ENCODE results near the gene CREB3L4.

The CREB3L4 gene

DNA sequence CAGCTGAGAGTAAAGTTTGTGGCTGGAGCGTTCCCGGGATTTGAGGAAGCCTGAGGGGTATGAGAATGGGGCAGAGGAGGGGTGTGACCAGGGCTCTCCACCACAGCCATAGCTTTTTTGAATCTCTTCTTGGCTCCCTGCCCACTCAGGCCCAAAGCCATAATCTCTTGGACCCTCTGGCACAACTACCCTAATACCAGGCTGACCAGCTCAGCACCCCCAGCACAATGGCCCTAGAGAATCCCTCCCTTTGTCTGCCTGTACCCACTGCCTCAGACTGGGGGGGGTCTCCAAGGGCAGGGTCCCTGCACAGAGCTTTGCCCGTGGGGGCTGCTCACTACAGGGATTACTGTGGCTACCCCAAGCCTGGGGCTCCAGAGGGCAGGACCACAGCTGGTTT is 28.7 kb upstream of the CREB3L4 start:
- no peak for DNase-seq

DNA sequence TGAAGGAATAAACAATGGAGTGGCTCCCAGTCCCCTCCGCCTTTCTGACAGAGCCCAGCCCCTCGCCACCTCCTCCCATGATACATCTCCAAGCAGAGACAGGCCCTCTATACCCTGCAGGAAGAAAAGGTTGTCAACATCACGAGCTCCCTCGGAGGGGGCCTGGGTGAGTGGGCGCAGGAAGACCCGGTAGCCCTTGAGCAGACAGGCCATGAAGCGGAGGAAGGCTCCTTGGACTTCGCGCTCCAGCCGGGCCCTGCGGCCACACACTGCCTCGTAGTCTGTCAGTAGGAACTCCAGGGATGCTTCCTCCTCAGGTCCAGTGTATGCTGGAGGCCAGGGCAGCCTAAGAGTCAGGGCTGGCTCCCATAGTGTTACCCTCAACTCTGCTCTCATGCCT is 28.2 kb upstream of the CREB3L4 start:
- DNase-seq = no peak

DNA sequence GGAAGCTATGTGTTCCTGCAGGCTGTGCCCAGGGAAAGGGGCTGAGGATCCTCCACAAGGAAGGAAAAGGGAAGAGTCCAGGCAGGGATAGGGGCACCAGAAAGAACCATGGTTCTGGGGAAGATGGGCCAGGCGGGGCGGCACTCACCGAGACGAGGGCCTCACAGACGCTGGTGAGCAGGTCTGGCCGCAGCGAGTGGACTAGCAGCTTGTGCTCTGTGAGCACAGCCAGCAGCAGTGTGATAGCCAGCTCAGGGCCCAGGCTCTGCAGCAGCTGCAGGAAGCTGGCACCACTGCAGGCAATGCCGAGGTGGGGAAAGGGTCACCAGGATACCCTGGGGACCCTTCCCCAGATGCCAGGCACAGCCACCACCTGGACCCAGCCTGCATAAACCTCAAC is 26.9 kb upstream of the CREB3L4 start:
- no peak for DNase-seq

DNA sequence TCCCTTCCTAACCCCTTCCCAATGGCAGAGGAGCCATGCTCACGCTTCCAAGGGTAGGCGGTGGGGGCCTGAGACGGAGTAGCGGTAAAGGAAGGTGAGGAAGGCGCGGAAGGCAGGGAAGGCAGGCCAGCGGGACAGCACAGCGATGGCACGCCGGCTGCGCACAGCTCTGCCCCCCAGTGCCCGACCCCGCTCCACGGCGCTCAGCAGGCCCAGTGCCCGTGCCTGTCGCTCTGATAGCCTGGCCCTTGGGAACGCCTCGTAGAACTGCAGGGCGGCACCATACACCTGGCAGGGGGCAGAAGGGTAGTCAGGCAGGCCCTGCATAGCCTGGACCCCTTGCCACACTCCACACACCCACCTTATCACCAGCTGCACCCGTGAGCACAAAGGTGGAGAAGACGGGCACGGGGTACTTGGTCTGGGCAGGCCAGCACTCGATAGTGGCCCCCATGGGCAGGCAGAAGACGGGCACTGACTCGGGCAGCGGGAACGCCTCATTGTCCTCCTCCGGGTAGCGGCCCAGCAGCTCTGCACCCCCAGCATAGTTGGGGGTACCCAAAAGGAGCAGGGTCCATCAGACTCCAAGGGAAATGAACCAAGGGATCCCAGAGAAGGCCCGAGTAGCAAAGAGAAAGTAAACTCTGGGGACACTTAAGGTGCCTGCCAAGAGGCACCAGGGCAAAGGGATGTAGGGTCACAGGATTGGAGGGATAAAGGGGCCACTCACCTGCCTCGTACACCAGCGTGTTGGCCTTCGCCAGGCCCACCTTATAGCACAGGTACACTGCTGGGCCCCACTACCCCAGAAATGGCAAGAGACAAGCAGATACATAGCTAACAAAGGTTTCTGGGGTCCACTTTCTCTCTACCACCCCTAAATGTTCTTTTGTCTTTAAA is 25.6 kb upstream of the CREB3L4 start:
- DNase-seq = no peak

DNA sequence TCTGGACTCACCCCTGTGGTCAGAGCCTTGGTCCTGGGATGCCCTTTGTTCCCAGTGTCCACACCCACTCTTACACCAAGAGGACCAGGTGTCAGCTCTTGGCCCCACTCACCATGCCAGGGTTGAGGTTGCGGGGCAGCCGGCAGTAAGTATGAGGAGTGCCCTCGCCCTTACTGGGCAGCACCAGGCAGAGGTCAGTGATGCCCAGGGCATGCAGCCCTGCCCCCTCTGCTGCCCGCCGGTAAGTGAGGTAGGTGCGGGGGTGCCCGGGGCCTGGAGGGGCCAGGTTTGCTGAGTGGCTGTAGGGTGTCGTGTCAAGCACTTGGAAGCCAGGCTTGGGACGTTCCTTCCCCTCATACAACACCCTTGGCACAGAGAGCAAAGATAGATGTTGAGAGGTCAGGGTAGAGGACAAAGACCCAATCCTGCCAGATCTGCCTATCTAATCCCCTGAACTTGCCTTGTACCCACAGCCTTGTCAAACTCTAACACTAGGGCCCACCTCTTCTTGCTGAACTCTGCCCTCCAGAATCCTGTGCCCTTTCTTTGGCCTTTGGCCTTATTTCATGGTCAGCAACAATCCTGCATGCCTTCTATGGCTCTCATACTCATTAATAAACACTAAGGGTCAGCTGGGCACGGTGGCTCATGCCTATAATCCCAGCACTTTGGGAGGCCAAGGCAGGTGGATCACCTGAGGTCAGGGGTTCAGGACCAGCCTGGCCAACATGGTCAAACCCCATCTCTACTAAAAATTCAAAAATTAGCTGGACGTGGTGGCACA is 24.7 kb upstream of the CREB3L4 start:
- no peak for DNase-seq

DNA sequence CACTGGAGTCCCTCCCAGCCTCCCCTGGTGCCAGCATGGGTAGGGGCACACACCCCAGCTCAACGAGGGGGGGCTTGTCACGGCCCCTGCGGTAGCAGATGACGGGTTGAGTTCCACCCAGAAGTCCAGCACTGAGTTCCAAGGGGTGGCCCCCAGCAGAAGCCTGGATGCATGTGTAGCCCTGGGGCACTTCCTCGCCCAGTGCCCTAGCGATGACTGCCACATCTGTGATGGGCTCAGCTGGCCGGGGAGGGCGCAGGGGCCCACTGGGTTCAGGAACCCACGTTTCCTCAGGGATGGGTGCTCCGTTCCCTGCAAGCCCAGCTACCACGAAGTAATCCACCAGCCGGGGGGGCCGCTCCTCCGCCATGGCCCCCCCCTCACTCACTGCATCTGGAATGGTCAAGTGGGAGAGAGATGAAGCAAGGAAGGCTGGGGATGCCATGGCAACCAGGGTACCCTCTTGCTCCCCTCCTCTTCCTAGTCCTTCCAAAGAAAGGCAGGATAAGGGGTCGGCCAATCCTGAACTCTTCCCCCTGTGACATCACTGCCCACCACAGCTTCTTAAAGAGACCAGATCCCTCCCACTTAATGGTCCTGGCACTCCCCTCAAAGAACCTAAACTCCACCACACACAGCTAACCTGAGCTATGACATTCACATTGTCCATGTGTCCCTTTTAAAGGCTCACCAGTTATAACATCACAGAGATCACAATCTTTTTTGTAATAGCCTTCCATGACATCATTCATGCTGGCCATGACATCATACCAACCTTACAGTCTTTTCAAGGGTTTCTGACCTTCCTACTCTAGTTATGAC is 23.5 kb upstream of the CREB3L4 start:
- no peak for DNase-seq

DNA sequence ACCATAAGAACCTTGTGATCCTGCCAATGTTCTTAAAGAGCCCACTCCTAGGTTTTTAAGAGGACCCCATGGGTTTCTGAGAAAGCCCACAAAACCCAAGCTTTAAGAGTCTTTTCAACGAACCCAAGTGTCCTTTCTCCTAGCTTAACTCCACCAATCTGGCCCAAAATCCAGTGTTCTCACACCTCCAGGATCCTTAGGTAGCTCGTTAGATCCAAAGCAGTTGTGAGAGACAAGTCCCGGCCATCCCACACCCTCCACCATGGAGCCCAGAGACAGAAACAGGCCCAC is 22.9 kb upstream of the CREB3L4 start:
- no peak for DNase-seq

DNA sequence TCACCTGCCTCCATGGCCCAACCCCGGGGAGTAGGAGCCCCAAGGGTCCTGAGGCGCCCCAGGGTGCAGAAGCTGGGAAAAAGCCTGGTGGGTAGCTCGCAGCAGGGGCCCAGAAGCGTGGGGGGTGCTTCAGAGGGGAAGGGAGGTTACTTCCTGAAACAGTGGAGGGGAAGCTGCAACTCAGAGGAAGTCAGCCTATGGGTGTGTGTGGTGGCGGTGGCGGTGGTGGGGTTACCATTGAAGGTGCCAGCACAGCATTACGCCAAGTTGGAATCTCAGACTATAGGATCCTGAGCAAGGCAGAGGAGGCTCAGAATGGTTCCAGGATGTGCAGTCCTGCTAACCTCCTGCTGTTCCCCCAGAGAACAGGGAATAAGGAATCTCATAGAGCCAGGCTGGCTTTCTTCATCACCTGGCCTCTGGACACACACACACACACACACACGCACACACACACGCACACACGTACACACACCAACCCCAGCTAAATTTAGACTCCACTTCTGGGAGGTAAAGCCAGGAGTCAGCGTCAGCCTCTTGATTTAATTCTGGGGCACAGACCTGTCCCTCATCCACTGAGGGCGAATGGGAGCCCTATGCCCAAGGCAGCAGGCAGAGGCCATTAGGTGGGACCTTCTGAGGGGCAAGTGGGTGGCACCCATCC is 22.4 kb upstream of the CREB3L4 start:
- no peak for DNase-seq

DNA sequence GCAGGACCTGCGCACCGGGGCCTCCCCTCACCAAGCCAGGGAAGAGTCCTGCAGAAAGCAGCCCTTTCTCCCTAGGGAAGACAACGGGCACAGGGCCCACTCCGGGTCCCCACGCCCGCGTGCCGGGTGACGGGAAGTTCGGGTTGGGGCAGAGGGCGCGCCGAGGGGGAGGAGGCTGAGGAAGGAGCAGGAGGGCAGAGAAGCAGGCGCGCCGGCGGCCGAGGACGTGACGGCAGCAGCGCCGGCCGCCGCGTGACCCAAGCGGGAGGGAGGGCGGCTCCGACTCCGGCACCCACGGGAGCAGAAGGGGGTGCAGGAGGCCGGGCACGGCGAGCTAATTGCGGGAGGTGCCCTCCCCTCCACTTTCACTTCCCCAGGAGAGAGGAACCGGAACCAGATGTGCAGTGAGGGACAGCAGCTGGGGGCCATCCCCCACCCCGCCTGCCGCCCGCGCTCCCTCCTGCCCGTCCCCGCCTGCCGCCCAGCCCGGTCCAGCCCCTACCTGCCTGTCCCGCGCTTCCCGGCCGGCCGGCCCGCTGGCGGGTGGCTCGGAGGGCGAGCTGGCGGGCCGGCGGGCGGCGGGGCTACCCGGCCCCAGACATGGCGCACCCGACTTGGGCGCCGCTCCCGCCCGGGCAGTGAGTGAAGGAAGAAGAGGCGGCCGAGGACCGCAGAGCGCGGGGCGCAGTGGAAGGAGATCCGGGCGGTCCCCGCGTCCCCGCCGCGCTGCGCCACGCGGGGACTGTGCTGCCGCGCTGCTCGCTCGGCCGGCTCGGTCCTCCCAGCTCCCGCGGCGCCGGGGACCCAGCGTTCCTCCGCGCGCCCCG is 21.7 kb upstream of the CREB3L4 start:
- peak; percentile 78 for DNase-seq

DNA sequence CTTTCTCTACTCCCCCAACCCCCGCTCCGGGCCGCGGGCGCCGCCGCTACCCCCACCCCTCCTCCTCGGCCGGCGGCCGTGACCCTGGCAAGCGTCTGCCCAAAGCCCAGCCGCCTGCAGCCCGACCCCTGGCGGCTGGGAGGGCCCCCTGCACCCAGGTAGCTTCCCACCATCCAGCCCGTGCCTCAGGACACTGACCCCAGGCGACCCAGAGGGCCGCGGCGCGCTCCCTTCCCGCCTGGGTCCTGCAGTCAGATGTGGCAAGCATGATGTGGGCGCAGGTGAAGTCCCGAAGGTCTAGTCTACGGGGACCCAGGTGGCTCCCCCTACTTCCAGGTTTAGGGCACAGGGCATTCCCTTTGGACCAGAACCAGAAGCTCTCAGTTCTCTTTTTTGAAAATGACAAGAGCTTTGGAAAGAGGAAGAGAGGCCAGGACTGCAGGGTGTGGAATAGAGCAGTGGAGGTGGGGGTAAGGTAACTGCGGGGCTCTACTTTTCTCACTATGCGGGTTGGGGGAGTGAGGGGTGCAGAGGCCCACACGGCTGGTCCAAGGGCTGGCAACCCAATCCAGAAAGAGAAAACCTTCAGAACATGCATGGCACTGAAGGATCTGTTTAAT is 21.0 kb upstream of the CREB3L4 start, which contains the start of gene DENND4B:
Gene DENND4B (minus strand): TSS at position 97 of the 620 bp plus-strand sequence. CDS start 2,344 bp downstream, outside the sequence.
- DNase-seq = peak; percentile 87

DNA sequence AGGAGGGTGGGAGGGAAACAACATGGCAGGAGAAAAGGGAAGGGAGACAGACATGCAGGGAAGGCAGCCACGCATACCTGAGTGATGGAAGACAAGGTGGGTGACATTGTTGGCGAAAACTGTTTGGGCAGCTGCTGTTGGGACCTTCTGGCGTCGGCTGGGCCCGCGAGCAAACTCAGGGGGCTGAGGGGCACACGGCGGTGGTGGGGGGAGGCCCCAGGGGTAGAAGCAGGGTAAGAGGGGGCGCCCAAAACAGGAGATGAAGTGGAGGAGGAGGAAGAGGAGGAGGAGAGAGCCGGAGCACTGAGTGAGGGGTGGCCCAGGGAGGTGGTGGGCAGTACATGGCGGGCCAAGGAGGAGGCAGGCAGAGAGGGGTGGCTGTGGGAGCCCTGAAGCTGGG is 16.5 kb upstream of the CREB3L4 start:
- no peak for DNase-seq

DNA sequence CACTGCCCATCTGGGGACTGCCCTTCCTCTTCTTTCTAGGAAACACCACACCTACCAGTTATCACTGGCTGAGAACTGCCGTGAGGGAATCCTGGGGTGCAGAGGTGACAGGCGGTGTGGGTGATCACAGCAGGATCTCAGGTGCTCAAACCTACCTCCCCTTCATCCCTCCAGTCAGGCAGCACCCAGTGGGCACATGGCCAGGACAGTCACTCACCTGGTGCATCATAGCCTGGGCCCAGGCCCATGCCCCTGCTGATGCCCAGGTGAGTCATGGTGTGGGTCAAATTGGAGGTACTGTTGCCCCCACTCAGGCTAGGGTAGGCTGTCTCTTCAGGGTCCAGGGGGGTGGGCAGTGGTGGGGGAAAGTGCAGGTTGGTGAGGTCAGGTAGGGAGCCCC is 15.9 kb upstream of the CREB3L4 start:
- no peak for DNase-seq

DNA sequence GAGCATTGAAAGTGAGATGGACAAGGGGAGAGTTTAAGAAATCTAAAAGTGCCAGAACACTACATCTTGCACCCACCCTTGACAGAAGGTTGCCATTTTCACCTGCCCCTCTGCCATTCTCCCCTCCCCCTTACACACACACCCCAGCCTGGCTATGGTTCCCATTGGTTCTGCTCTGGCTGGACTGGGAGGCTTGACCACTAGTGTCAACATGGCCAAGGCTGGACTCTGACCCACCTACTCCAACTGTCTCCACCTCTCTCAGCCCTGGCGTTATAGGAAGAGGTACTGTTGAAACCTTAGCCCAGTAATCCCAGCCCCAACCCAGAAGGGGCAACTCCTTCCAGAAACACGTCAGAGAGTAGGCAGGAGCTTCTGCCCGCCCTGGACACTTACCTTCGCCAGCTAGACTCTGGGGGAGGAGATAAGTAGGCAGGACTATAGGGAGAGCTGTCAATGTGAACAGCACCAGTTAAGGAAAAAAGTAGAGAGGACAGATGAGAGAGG is 13.8 kb upstream of the CREB3L4 start:
- DNase-seq = no peak

DNA sequence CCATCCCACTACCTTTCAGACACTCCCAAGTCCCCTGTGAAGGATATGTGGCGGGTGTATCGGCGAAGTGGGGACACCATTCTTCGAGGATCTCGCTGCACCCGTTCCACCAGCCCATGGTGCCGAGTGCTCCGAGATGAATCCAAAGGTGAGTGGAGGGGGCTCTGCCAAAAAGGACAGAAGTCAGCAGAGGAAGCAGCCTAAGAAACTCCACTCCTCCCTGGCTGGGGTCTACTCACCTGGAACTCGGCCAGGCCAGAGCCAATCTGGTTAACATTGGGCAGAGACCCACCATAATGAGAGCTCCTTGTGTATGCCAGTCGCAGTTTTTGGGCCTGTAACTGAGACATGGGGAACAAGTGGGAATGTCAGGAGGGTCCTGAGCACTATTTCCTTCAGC is 12.9 kb upstream of the CREB3L4 start:
- DNase-seq = no peak

DNA sequence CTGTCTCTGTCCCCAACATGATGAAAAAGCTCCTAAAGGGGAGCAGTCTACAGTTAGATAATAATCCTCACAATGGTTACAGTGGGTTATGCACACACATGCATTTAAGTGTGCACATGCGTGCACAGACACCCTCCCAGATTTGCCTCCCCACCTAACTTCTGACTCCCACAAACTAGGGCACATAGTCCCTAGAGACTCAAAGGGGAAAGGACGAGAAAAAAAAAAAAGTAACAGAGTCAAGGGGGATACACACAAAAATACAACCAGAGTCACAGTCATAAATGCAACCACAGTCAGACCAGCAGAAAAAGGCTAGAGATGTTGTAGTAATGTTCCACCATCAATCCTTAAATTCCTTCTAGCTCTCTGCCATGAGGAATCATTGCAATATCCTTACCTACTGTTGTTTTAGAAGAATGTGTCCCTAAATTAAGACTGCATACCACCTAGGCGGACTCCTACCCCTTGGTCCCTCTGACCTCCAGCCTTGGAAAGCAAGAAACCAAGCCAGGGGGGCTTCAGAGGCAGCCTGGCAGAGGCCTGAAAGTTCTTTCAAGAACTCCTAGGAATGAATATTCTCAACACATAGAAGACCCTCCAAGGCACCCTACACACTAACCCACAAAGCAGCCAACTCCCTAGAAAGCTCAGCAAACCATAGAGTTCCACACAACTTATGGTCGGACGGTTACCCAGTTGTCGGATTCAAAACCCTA is 10.5 kb upstream of the CREB3L4 start:
- DNase-seq = no peak

DNA sequence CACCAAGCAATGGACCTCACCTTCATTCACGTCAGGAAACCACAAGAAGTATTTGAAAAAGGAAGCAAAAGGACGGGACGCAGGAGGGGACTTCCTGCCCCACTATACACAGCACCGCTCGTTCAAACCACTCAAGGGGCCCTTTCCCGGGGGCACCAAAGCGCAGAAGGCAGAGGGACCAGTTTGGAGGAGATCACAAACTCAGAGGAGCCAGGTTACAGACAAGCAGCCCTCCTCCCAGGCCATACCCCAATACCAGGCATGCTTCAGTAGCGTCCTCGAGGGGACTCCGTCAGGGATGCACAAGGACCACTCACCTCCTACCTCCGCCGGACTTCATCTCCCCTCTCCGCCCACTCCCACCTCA is 10.0 kb upstream of the CREB3L4 start:
- no peak for DNase-seq

DNA sequence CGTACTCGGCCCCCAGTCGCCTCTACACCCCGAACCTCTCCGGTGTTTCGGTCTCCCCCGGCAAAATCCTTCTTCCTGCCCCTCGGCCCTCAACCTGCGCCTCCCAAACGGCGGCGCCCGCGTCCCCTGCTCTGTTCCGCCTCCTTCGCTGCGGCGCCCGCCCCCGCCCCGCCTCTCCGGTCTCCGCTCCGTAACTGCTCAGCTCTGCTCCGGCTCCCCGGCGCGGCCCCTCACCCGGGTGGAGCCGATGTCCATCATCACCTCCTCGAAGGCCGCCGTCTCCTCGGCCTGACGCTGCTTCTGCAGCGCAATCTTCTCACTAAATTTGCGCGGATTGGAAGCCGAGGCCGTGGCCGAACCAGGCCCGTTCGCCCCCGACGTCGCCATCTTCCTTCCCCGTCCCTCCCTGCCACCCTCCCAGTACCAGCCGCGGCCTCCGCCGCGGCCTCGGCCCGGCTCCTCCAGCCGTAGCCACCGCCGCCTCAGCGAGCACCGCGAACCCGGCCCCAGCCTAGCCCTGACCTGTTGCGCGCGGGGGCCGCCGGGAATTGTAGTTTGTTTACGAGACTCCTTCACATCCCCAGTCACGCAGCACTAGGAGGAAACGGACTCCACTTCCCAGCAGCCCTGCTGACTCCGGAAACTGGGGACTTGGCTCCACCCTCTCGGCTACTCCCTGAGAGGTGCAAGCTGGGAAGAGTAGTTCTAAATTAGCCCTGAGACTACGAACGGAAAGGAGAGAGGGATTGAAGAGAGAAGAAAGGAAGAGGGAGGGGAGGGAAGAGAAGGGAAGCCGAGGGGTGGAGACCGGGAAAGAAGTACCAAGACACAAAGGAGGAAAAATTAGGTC is 9.4 kb upstream of the CREB3L4 start, which contains the start of gene CRTC2:
Gene CRTC2 (minus strand): TSS at position 502 of the 850 bp plus-strand sequence. CDS start 115 bp downstream, at position 387.
- peak; percentile 98 for DNase-seq

DNA sequence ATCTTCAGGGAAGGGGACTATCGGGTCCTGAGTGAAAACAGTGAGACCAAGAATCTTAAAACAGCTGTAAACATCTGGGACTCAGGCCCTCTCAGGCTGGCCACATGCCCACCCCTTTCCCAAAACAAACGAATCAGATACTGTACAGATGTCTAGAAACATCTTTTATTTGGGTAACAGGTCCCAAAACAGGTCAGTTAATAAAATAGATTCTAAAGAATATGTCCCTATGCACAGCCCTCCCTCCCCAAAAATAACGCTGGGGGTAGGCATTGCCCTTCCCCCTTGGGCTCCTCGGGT is 8.8 kb upstream of the CREB3L4 start:
- no peak for DNase-seq

DNA sequence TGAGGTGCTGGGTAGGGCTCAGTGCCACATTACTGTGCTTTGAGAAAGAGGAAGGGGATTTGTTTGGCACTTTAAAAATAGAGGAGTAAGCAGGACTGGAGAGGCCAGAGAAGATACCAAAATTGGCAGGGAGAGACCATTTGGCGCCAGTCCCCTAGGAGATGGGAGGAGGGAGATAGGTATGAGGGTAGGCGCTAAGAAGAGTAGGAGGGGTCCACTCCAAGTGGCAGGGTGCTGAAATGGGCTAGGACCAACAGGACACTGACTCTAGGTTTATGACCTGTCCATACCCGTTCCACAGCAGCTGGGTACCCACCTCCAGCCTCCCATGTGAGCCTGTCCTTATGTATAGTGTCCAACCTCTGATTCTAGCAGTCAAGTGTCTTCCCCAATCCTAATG is 8.2 kb upstream of the CREB3L4 start:
- DNase-seq = no peak

DNA sequence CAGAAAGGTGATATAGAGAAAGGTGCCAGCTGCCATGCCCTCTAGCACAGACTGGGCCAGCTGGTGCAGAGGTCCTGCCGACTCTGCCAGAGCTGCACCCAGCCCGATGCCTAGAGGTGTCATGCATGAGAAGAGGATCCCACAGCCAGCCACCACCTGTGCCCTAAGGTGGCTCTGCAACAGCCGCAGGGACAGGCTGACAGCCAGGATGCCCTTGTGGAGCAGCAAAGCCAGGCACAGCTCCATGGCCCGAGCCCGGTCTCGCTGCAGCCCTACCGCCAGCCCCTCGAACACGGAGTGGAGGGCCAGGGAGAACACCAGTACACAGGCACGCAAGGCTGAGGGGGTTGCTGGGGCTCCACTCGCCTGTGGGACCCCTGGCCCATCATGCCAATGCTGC is 7.5 kb upstream of the CREB3L4 start:
- DNase-seq = no peak
